HCT116 (cell line): ENCODE measurements around the gene KMT2B. TPM values are rescaled to one million over a fixed set of nuclear protein-coding genes. Genes with fewer than 3 reads are reported as not detected.

Source experiments
- ATAC-seq: fragments of 200-7000 bp; cut with Tn5 transposase; 2 replicates; pipeline ENCODE4 v1.9.1; 2020; ENCODE audit warnings: mild to moderate bottlenecking, moderate library complexity
- BruUV-seq: library from RNA; stranded (reverse); fragments of 400-500 nt; replicated peaks from 2 replicates; lab custom pipeline; 2021; lab: Mats Ljungman, UMichigan
- CTCF ChIA-PET: fragments of 300-600 bp; sonication (Branson Sonifier 250); formaldehyde crosslinking; loops from one replicate; lab custom pipeline; 2021; ENCODE audit warnings: antibody characterized with exemption; lab: Charles Lee
- POLR2A ChIA-PET: fragments of 300-600, 350-600 bp; sonication (Branson Sonifier 250); formaldehyde crosslinking; loops from one replicate; lab custom pipeline; 2021; ENCODE audit warnings: antibody characterized with exemption; lab: Charles Lee
- RAD21 ChIA-PET, 2 experiments: fragments of 300-600 bp; sonication (Branson Sonifier 250); formaldehyde crosslinking; loops; one replicate each; lab custom pipeline; 2023; ENCODE audit warnings: low total read pairs in 2 of 2; ENCODE audit not compliant: uncharacterized antibody in 2 of 2, unreplicated experiment in 2 of 2, low non-redundant PET in 1 of 2; lab: Charles Lee
- DNase-seq: peaks from one replicate; pipeline ENCODE4 v3.0.0-alpha.2; 2010; ENCODE audit warnings: low read depth, low spot score
- H2AFZ ChIP-seq: fragments of 200-600 bp; shearing (Covaris generic), sonication (generic); 2 replicates; pipeline ENCODE4 v1.6.1; 2017; ENCODE audit warnings: low read depth, mixed run types, mixed read lengths, antibody characterized with exemption, low read length; ENCODE audit not compliant: poor library complexity, severe bottlenecking
- H3K27ac ChIP-seq: 2 replicates; pipeline ENCODE4 v1.5.1; 2012; ENCODE audit warnings: low read depth, low read length
- H3K27me3 ChIP-seq: fragments of 200-600 bp; sonication (generic); 2 replicates; pipeline ENCODE4 v1.6.1; 2016; ENCODE audit warnings: mixed run types, low read length, mixed read lengths; ENCODE audit not compliant: insufficient read depth
- H3K36me3 ChIP-seq, 2 experiments: fragments of 200-500 bp in 1 of 2; fragments of 200-600 bp in 1 of 2; sonication (Bioruptor generic) in 1 of 2; sonication (generic) in 1 of 2; 2 replicates each; pipeline versions ENCODE4 v1.5.1 to v1.6.1; 2014 to 2016; ENCODE audit warnings: low read length in 2 of 2, inconsistent platforms in 1 of 2, mixed read lengths in 1 of 2, mixed run types in 1 of 2; ENCODE audit not compliant: insufficient read depth in 2 of 2, control insufficient read depth in 1 of 2
- H3K4me1 ChIP-seq, 2 experiments: fragments of 200-600 bp in 1 of 2; sonication (generic) in 1 of 2; 2 replicates each; pipeline versions ENCODE4 v1.5.1 to v1.6.1; 2012 to 2017; ENCODE audit warnings: low read length in 2 of 2, inconsistent platforms in 1 of 2, mild to moderate bottlenecking in 1 of 2, mixed read lengths in 1 of 2, mixed run types in 1 of 2, moderate library complexity in 1 of 2; ENCODE audit not compliant: insufficient read depth in 2 of 2, control insufficient read depth in 1 of 2
- H3K4me2 ChIP-seq: fragments of 200-600 bp; sonication (generic); 2 replicates; pipeline ENCODE4 v1.6.1; 2017; ENCODE audit warnings: mixed run types, low read length, mixed read lengths
- H3K4me3 ChIP-seq, 2 experiments: fragments of 200-600 bp in 1 of 2; sonication (generic) in 1 of 2; replicated peaks in 1 of 2; 2 replicates each; pipeline ENCODE4 v1.5.1; 2011 to 2016; ENCODE audit warnings: low read length in 2 of 2, control low read depth in 1 of 2, low read depth in 1 of 2, mild to moderate bottlenecking in 1 of 2, mixed read lengths in 1 of 2, mixed run types in 1 of 2
- H3K79me2 ChIP-seq: fragments of 200-600 bp; sonication (generic); 2 replicates; pipeline ENCODE4 v1.6.1; 2017; ENCODE audit warnings: mild to moderate bottlenecking, mixed run types, low read length, moderate library complexity, mixed read lengths; ENCODE audit not compliant: insufficient read depth
- H3K9ac ChIP-seq: fragments of 200-600 bp; sonication (generic); 2 replicates; pipeline ENCODE4 v1.6.1; 2016; ENCODE audit warnings: low read length, mixed read lengths
- H3K9me2 ChIP-seq: fragments of 200-600 bp; sonication (generic), shearing (Covaris generic); 2 replicates; pipeline ENCODE4 v1.6.1; 2017; ENCODE audit warnings: mixed run types, mild to moderate bottlenecking, moderate library complexity; ENCODE audit not compliant: insufficient read depth
- H3K9me3 ChIP-seq, 2 experiments: fragments of 200-500 bp in 1 of 2; fragments of 200-600 bp in 1 of 2; sonication (Bioruptor generic) in 1 of 2; sonication (generic) in 1 of 2; 2 replicates each; pipeline ENCODE4 v1.6.1; 2014 to 2017; ENCODE audit warnings: low read length in 2 of 2, mixed read lengths in 2 of 2, inconsistent platforms in 1 of 2, low read depth in 1 of 2, mild to moderate bottlenecking in 1 of 2, mixed run types in 1 of 2, moderate library complexity in 1 of 2; ENCODE audit not compliant: control insufficient read depth in 1 of 2, insufficient read depth in 1 of 2
- H4K20me1 ChIP-seq: fragments of 200-600 bp; sonication (generic), shearing (Covaris generic); 2 replicates; pipeline ENCODE4 v1.6.1; 2017; ENCODE audit warnings: mixed run types, mild to moderate bottlenecking, moderate library complexity; ENCODE audit not compliant: insufficient read depth
- CEBPB ChIP-seq: IDR thresholded peaks from 2 replicates; pipeline ENCODE4 v1.6.1; 2012; ENCODE audit warnings: low read depth
- ELF1 ChIP-seq: IDR thresholded peaks from 2 replicates; pipeline ENCODE4 v1.6.1; 2012; ENCODE audit warnings: low read depth, borderline replicate concordance
- EZH2 ChIP-seq: fragments of 200-600 bp; sonication (generic); IDR thresholded peaks from 2 replicates; pipeline ENCODE4 v1.6.1; 2017; ENCODE audit warnings: antibody characterized with exemption, mixed run types
- EZH2phosphoT487 ChIP-seq: fragments of 200-600 bp; IDR thresholded peaks from 2 replicates; pipeline ENCODE4 v1.6.1; 2018; ENCODE audit warnings: antibody characterized with exemption, borderline replicate concordance
- FOSL1 ChIP-seq: IDR thresholded peaks from 2 replicates; pipeline ENCODE4 v1.6.1; 2012; ENCODE audit warnings: low read depth
- JUND ChIP-seq: IDR thresholded peaks from 2 replicates; pipeline ENCODE4 v1.6.1; 2012
- POLR2AphosphoS5 ChIP-seq: IDR thresholded peaks from 2 replicates; pipeline ENCODE4 v1.6.1; 2011; ENCODE audit warnings: mild to moderate bottlenecking, low read depth, low read length, moderate library complexity
- SRF ChIP-seq: IDR thresholded peaks from 2 replicates; pipeline ENCODE4 v1.6.1; 2012; ENCODE audit warnings: low read depth
- ZNF274 ChIP-seq: fragments of 200-500 bp; sonication (Bioruptor generic); IDR thresholded peaks from 2 replicates; pipeline ENCODE4 v1.6.1; 2014; ENCODE audit warnings: mild to moderate bottlenecking, low read depth, low read length, inconsistent platforms
- intact Hi-C: fragments of 100-400 bp; cut with micrococcal nuclease; formaldehyde crosslinking; loops from 2 replicates; pipeline ENCODE4 v1.10.0; 2022
- total RNA-seq: library from RNA; stranded (reverse); gene quantifications from one replicate; pipeline ENCODE4 v1.2.1, GENCODE V29; 2021; ENCODE audit not compliant: unreplicated experiment
- TF ChIP-seq, protein P1 (sequence below), 3 experiments: fragments of 200-600 bp in 1 of 3; sonication (generic) in 1 of 3; IDR thresholded peaks in 2 of 3; conservative IDR thresholded peaks in 1 of 3; 2 replicates each; pipeline ENCODE4 v1.5.1; 2012 to 2017; ENCODE audit warnings: low read depth in 2 of 3, low read length in 2 of 3, antibody characterized with exemption in 1 of 3, borderline replicate concordance in 1 of 3, control low read depth in 1 of 3, mild to moderate bottlenecking in 1 of 3, mixed read lengths in 1 of 3, mixed run types in 1 of 3, moderate library complexity in 1 of 3; ENCODE audit not compliant: insufficient read depth in 1 of 3

Gene KMT2B
- total RNA-seq, 1 experiment from 2014 or later = 29.9 TPM

DNA sequence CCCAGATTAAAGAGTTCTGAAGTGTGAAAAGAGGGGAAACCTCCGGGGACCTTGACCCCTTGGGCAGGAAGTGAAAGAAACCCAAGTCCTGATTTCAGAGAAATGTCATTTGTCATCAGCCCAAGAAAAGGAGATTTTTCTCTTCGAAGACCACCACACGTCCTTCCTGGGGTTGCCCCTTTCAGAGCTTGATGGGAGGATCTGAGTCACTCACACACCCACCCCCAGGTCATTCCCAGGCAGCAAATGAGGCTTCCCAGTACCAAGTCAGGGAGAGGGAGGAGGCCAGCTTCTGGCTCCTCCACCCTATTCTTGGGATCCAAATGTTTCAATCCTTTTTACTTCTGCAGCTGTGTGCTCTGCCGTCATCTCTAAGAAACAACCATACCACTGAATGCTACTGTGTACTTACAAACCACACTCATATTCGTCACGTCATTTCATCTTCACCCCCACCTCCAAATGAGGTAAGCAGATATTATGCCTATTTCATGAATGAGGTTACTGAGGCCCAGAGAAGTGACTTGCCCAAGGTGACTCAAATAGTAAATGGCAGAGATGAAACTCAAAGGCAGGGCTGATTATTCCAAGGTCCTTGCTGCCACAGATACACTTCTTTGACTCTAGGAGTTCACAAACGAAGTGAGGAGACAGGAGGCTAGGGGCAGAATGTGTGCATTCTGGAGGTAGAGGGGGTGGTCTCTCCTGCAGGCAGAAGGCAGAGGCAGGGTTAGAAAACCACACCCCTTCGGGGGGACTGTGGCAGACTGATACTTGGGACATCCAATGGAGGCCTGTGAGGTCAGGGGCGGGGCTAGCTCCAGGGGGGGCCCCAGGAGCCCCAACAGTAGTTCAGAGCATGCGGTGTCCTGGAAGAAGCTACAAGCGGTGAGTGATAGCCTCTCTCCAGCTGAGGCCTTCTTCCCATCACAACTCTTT, 5.0 kb upstream of the KMT2B start:
- no peak overlapping the region for H3K27ac ChIP-seq
- H2AFZ ChIP-seq = no peak overlapping the region
- peaks cover 9 to 33% of the 10 kb centered on the region in 2 experiments; a peak in 3 of 4 replicates for H3K4me1 ChIP-seq
- intact Hi-C loops = loop anchor here (10.0 kb wide), 1 partner anchor 358 kb away; the partner anchor contains the start of gene FFAR3
- H3K9me3 ChIP-seq = no peaks in the 10 kb centered on the region
- no peaks in the 10 kb centered on the region for H3K9me2 ChIP-seq
- ATAC-seq = no peak
- ChIA-PET CTCF (interaction anchor here (0.9 kb wide), 1 partner anchor 157 kb away, joined by 3 read pairs; no protein-coding TSS in a partner anchor), RAD21 (no interaction called here), POLR2A (interaction anchor here (1.2 kb wide), 1 partner anchor 35 kb away, joined by 3 read pairs; the partner anchor contains the start of gene LIN37)
- H3K9ac ChIP-seq = no peak overlapping the region
- peaks cover 5% of the 10 kb centered on the region; the same call in 1 of the 2 replicates for H3K79me2 ChIP-seq
- H3K36me3 ChIP-seq = no peaks in the 10 kb centered on the region
- BruUV-seq = no TSS peak
- no peaks in the 10 kb centered on the region for H4K20me1 ChIP-seq
- TF ChIP-seq EZH2phosphoT487 (no peak), POLR2AphosphoS5 (no peak), JUND (no peak), FOSL1 (no peak), EZH2 (no peak), ELF1 (no peak), ZNF274 (no peak), SRF (no peak), CEBPB (no peak)
- TF ChIP-seq, protein P1, sequence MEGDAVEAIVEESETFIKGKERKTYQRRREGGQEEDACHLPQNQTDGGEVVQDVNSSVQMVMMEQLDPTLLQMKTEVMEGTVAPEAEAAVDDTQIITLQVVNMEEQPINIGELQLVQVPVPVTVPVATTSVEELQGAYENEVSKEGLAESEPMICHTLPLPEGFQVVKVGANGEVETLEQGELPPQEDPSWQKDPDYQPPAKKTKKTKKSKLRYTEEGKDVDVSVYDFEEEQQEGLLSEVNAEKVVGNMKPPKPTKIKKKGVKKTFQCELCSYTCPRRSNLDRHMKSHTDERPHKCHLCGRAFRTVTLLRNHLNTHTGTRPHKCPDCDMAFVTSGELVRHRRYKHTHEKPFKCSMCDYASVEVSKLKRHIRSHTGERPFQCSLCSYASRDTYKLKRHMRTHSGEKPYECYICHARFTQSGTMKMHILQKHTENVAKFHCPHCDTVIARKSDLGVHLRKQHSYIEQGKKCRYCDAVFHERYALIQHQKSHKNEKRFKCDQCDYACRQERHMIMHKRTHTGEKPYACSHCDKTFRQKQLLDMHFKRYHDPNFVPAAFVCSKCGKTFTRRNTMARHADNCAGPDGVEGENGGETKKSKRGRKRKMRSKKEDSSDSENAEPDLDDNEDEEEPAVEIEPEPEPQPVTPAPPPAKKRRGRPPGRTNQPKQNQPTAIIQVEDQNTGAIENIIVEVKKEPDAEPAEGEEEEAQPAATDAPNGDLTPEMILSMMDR (IDR thresholded peaks at IDR 0.05 in 2 of 3, conservative IDR thresholded peaks at IDR 0.05 in 1 of 3; ENCODE audit: borderline replicate concordance in 1 of 3, insufficient read depth in 1 of 3, low read depth in 2 of 3, low read length in 2 of 3) = no peak
- H3K4me2 ChIP-seq = no peak overlapping the region
- DNase-seq = no peak
- no peaks in the 10 kb centered on the region for H3K27me3 ChIP-seq
- H3K4me3 ChIP-seq = no peak overlapping the region
